Measurements from ENCODE around the gene RABGAP1L.
"Not testable (repeated sequence)": the region's sequence is repeated elsewhere in the genome, so short reads cannot be mapped to it uniquely, and the experiment has no call there.

Gene RABGAP1L

DNA sequence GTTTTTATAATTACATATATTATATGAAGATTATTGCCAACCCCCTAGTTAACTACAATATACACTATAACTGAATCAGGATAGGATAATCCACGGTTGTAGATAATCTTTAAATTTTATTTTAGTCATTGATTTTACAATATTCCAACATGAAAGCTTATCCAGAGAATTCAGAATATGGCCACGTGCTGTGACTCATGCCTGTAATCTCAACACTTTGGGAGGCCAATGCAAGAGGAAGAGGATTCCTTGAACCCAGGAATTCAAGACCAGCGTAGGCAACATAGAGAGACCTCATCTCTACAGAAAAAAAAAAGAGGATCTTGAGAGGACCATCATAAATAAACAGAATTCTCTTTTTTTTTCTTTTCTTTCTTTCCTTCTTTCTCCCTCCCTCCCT is 720.9 kb downstream of the RABGAP1L start:
- DNase-seq (ENCODE audit: low read depth) = no peak

DNA sequence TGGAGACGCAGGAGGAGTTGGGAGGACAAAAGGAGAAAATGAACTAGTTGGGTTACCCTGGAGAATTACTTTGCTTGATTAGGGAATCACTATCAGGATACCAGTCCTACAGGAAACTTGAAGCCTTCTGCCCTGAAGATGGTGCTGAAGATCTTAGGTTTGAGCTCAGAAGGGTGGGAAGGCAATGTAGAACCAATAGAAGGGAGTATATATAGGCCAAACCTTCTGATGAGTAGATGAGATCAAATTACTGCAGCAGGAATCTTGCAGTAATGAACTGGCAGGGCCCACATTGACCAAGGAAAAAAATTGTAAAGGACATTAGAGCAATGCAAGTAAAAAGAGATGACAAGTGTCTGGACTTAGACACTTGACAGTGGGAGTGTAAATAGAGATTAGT is 724.1 kb downstream of the RABGAP1L start:
- peak; percentile 25 for DNase-seq (ENCODE audit: low read depth)

DNA sequence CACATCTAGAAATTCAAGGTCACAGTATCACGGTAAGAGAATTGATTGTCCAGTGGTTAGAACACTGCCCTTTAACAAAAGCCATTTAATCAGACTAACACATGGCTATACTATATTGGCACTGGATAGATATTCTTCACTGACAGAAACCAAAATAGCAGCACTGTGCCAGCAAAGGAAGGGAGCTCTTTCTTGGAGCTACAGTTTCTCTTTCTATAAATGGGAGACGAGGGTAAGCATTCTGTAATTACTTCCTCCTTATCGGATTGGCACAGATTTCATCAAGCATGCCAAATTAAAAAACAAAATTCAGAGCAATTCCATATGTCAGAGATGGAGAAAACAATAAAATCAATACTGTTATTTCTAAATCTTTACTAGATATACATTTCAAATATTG is 724.7 kb downstream of the RABGAP1L start:
- no peak for DNase-seq (ENCODE audit: low read depth)

DNA sequence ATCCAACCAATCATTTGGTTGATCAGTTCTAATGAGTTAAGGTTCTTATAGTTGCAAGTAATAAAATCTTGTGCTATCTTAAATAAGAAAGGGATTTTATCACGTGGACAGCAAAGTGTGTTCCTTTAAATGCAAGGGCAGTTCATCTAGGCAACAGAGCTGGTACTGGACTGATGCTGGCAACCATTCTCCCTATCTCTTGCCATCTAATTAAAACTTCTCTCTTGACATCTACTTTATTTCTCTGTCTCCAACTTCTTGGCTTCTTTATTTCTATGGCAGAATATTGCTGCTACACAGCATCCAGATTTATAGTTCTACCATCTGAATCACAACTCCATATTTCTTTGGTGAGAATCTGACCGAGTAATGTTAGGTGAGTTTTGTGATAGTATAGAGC is 725.2 kb downstream of the RABGAP1L start:
- DNase-seq (ENCODE audit: low read depth) = no peak

DNA sequence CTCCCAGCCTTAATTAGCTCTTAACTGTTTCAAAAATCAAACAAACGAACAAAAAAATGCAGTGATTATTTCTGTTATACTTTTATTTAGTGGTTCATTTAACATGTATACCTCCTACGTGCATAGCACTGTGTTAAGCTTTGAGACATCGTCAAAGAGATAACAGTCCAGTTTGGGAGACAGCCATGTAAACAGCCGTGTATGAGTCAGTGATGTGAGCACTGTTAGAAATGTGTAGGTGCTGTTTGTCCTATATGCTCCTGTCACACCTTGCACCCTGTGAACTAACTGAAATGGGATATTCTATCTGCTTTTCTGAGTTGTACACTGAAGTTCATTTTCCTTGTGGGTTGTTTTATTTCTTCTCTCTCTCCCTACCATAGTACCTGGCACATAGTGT is 730.7 kb downstream of the RABGAP1L start:
- DNase-seq (ENCODE audit: low read depth) = no peak

DNA sequence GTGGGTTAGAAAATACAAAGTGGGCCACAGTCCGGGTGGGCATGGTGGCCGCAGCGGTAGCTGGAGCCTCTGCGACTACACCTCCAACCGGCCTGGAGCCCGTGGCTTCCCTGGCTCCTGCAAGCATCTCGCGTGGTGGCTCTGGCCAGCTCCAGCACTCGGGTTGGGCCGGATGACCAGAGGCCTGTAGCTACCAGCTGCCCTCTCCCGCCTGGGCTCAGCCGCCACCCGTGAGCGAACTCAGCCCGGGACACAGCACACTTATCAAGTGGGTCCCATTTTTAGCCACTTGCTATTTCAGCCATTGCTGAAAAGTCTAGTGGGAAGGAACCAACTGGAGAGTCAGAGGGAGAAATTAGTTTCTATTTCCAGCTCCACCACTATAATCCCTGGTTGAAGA is 732.7 kb downstream of the RABGAP1L start:
- DNase-seq (ENCODE audit: low read depth) = no peak

DNA sequence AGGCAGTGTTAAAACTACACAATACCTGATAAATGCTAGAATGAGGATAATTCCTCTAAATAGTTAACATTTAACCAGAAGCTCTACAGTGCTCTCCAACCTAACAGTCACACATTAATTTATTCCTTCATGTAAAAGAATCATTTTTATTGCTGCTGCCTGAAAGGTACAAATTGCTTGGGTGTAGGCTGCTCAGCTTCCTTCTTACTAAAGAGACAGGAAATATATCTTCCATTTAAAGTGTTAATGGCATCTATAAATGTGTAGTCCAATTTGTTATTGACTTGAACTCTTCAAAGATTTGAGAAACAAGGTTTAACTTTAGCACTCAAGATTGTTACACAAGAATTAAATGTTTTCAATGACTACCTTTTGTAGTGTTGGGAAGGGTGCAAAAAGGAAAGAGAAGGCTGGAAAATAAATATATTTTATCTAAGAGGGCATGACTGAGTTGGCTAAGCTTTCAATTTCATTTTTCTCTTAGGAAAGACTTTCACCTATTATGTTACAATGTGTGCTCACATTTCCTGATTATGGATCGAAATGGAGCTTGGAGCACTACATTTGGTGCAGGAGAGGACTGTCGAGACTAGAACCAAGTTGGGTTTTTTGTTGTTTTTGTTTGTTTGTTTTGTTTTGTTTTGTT is 734.9 kb downstream of the RABGAP1L start:
- no peak for DNase-seq (ENCODE audit: low read depth)

DNA sequence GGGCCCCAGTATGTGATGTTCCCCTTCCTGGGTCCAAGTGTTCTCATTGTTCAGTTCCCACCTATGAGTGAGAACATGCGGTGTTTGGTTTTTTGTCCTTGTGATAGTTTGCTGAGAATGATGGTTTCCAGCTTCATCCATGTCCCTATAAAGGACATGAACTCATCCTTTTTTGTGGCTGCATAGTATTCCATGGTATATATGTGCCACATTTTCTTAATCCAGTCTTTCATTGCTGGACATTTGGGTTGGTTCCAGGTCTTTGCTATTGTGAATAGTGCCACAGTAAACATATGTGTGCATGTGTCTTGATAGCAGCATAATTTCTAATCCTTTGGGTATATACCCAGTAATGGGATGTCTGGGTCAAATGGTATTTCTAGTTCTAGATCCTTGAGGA is 736.3 kb downstream of the RABGAP1L start:
- not testable (repeated sequence) for DNase-seq (ENCODE audit: low read depth)

DNA sequence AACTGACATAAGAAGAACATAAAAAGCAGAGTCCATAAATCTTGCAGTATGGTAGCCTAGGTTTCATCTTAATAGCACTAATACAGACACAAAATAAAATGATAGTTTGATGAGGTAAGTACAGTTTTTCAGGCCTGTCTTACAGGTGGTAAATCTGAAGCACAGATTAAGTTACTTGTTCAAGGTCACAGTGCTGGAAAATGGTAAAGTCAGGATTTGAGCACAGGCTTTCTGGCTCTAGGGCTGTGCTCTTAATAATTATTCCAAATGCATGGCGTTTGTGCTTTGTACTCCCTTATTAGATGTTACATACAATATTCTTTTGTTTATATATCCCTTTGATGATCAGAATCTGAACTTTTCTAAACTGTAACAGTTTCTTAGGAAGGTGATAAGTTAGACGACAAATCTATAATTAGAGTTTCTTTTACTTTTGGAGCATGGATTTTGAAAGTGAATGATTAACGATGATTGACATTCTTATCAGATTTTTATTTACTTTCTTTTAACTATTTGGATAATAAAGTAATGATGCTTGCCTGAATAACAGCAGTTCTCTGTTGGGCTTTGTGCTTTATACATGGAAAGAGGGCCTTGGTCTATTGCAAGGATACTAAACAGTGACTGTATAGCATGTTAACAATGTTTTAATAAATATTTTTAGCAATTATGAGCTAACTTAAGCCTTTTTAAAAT is 738.9 kb downstream of the RABGAP1L start:
- no peak for DNase-seq (ENCODE audit: low read depth)

DNA sequence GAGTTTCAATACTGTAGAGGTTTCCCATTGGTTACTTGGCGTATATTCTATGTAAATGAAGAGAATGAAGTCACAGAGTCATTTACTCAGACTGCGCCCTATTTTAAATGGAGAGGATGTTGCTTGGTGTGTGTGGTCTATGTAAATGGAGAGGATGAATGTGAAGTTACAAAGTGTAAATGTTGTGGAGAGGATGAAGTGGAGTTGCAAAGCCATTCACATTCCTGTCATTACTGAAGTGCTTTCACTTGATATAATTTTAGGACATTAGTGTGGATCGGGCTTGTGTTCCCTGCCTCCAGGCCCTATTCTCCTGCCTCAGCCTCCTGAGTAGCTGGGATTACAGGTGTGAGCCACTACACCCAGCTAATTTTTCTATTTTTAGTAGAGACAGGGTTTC is 741.0 kb downstream of the RABGAP1L start:
- no peak for DNase-seq (ENCODE audit: low read depth)

DNA sequence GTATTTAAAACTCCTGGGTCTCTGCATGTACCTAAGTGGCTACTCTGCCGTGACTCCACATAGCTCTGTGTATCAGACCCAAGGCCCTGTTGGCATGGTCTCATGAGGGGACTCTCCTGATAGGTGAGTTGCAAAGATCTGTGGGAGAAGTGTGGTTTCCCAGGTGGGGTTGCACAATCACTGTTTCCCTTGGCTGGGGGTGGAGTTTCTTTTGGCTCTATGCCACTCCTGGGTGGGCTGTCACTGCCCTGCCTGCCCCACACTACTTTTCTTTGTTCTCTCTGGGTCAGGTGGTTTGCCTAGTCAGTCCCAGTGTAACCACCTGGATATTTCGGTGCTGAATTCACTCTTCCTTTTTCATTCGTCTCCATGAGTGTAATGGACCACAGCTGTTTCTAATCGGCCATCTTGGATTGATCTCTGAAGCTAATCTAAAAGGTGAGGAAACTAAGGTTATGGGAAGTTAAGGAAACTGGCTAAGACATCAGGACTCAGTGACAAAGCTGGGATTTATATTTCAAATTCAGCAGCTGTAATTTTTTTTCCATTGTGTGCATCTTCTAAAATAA is 743.3 kb downstream of the RABGAP1L start:
- no peak for DNase-seq (ENCODE audit: low read depth)

DNA sequence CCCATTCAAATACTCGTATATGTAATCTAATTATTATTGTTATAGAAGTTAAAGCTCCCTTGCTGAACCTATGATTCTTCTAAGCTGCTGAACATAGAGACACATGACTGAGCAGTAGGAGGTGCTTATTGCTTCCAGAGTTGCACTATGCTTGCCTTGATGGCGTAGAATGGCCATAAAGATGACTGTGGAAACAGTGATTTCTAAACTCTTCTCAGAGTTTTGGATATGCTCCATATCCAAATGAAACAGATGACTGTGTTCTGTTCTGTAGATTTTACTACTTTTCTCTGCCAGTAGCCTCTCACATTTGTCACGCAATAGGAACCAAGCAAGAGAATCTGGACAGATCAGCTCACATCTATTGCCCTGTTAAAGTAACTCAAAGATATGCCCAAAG is 752.3 kb downstream of the RABGAP1L start:
- peak; percentile 65 for DNase-seq (ENCODE audit: low read depth)

DNA sequence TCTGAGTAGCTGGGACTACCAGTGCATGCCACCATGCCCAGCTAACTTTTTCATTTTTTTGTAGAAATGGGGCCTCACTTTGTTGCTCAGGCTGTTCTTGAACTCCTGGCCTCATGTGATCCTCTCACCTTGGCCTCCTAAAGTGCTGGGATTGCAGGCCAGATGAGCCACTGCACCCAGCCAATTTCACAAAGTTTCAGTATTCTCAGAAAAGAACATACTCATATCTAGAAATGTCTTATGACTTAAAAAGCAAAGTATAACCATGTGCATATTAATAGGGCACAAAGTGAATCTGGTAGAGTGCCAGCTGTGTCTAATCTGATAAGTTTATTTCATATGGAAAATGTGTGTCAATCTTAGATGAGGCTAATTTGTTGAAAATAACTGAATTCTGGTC is 752.9 kb downstream of the RABGAP1L start:
- DNase-seq (ENCODE audit: low read depth) = no peak

DNA sequence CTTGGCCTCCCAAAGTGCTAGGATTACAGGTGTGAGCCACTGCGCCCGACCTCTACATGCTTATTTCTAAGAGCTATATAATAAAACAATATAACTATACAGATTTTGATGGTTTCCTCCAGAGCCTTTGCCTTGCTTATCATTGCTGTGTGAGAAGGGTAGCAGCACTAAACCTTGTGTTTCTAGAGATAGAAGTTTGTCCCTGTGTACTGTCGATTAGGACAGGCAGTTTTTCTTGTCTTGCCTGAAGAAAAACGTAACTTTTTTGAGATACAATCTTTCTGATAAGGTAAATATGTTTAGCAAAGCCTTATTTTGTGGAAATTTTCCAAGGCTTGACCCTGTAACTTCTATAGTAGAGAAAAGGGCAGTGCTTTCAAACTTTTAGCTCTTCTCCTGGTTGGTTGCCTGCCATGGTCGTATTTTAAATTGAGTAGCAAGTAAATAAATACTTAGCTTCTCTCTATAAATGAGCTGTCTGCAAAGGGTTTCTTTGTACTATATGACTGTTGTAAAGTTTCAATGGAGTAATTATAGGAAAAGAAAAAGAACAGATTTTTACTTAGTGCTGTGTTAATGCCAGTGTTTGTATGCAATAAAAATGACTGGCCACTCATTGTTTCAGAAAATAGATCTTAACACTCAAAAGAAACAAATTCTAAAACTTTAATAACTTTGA is 754.0 kb downstream of the RABGAP1L start:
- no peak for DNase-seq (ENCODE audit: low read depth)

DNA sequence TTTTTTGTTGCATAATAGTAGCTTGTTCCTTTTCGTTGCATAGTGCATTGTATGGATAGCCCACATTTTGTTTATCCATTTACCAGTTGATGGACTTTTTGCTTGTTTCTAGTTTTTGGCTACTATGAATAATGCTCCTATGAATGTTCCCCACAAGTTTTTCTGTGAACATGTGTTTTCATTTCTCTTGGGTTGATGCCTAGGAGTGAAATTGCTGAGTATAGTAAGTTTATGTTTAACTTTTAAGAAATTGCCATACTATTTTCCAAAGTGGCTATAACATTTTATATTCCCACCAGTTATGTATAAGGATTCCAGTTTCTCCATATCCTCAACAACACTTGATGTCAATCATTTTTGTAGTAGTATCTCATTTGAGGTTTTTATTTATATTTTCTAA is 755.7 kb downstream of the RABGAP1L start:
- no peak for DNase-seq (ENCODE audit: low read depth)

DNA sequence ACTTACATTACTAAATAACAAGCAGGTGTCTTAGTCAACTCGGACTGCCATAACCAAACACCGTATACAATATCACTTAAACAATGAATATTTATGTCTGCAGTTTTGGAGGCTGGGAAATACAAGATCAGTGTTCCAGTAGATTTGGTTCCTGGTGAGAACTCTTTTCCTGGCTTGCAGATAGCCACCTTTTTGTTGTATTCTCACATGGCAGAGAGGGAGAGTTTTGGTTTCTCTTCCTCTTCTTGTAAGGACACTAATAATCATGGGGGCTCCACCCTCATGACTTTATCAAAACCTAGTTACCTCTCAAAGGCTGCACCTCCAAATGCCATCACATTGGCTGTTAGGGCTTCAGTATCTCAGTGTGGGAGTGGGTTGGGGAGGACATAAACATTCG is 757.5 kb downstream of the RABGAP1L start:
- DNase-seq (ENCODE audit: low read depth) = no peak

DNA sequence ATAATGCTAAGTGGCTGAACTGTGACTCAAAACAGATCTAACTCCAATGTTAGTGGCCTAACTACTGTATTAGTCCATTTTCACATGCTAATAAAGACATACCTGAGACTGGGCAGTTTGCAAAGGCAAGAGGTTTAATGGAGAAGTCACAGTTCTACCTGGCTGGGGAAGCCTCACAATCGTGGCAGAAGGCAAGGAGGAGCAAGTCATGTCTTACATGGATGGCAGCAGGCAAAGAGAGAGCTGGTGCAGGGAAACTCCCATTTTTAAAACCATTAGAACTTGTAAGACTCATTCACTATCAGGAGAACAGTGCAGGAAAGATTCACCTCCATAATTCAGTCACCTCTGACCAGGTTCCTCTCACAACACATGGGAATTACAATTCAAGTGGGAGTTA is 760.8 kb downstream of the RABGAP1L start:
- DNase-seq (ENCODE audit: low read depth) = no peak

DNA sequence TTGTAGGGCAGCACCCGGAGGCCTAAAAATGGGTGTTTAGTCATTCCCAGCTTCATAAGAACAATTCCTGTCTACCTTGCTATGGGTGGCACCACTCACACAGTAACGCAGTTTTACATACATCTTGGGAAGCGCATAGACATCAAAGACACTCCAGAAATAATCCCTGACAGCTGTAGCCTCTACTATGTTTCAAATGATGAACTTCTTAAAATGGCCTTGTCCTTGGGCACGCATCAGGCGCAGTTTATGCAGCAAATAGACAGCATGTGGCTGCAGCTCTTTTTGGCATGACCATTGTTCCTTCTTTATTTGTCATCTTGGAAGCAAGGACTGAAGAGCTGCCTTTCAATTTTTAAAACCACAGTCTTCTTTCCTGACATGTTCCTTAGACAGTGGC is 762.8 kb downstream of the RABGAP1L start:
- DNase-seq (ENCODE audit: low read depth) = no peak

DNA sequence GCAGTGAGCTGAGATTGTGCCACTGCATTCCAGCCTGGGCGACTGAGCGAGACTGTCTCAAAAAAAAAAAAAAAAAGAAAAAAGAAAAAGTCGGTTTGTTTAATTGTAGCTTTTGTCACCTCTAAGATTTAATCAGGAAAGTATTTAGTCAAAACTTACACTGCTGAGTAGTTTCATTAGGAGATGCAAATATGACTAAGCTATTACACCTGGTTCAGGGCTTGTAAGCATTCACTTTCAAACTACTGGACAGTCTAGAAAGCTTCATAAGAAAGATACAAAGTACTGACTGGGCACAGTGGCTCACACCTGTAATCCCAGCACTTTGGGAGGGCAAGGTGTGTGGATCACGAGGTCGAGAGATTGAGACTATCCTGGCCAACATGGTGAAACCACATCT is 764.5 kb downstream of the RABGAP1L start:
- DNase-seq (ENCODE audit: low read depth) = no peak

DNA sequence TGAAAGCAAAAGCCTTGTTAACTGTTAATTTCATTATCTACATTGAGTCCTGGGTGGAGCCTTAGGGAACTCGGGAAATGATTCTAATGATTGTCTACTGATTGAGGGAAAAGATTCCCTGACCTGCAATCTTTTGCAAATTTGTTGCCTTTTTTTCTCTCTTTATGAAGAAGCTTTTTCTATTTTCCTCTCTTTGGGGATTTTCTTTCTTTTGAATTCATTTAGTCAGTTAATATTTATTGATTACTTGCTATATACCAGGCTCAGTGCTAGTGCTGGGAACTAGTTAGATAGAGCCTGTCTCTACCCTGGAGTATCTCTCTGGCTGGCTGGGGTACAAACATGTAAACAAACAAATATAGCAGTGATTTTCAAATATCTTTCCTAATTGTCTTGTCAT is 769.2 kb downstream of the RABGAP1L start:
- DNase-seq (ENCODE audit: low read depth) = no peak

DNA sequence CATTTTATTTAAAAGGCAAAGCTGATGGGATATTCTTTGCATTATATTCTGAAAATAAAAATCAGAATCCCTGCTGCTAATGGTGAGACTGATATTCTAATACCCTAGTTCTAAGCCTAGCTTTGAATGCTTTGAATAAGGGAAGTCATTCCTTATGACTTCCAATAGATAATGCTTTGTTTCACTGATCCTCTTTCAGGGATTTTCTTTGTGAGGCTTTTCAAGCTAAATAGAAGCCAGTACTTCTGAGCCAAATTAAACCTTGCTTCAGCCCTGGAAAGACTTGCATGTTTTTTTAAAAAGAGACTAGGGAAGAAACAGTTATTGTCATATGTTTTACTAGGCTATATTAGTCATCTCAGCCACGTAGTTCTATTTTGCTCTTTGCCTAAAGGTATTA is 771.9 kb downstream of the RABGAP1L start:
- DNase-seq (ENCODE audit: low read depth) = no peak

DNA sequence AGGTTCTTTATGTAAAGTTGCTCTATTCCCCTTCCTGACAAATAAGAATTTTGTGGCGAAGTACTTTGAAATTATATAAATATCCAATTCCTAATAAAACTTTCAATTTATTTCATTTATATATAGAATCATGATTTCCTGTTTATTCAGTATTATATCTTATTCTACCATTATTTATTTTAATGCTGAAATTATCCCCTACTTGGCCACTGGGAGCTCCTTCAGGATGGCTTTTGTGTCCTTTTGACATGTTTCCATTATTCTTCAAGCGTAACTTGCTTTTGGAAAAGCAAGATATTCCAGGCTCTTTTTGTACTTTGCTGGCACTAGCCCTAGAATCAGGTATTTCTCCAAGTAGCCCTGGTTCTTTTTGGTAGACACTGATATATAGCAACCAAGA is 773.3 kb downstream of the RABGAP1L start:
- DNase-seq (ENCODE audit: low read depth) = no peak

Data from GM04504 (cell line).